T-helper 2 cell treated with Interferon-gamma antibody and Interleukin-4, amounts not matched to agents 100 ng/mL and 5 ng/mL, for 36 hours (primary cell): ENCODE results near the gene ZNF33B. TPM values are rescaled to one million over a fixed set of nuclear protein-coding genes. Genes with fewer than 3 reads are reported as not detected.

Experiments
- total RNA-seq: library from RNA; stranded (reverse); gene quantifications from 2 replicates; pipeline ENCODE4 v1.2.3, GENCODE V29; 2022

Gene ZNF33B
- total RNA-seq, 1 donor from 2014 or later = 30.8 TPM

Other genes starting within 250 kb of the ZNF33B start
- gene BMS1, start 144.2 kb upstream of the ZNF33B start, total RNA-seq = 20.9 and 21.0 TPM in 2 replicates